DND-41 (cell line): ENCODE measurements around the gene ITGA11.

Experiments
- EZH2 ChIP-seq: IDR thresholded peaks from 3 replicates; pipeline ENCODE4 v1.6.1; 2012; ENCODE audit warnings: borderline replicate concordance, low read depth, mild to moderate bottlenecking, moderate library complexity, low read length, inconsistent platforms; ENCODE audit not compliant: severe bottlenecking
- TF ChIP-seq, protein P1 (sequence below): IDR thresholded peaks from 2 replicates; pipeline ENCODE4 v1.5.1; 2012; ENCODE audit warnings: borderline replicate concordance, low read length, moderate library complexity, mild to moderate bottlenecking; ENCODE audit not compliant: poor library complexity, severe bottlenecking; ENCODE audit errors: extremely low read depth

DNA sequence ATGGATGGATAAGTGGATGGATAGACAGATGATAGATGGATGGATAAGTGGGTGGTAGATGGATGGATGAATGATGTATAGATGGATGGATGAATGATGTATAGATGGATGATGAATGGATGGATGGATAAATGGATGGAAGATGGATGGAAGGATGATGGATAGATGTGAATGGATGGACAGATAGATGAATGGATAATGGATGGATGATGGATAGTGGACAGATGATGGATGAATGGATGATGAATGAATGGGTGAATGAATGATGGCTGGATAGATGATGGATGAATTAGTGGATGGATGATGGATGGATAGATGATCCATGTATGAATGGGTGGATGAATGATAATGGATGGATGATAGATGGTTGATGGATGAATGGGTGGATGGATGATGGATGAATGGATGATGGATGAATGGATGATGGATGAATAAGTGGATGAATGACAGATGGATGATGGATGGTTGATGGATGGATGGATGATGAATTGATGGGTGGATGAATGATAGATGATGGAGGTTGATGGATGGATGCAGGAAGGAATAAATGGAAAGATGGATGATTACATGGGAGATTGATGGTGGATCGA is 69.3 kb downstream of the ITGA11 start:
- TF ChIP-seq, protein P1, sequence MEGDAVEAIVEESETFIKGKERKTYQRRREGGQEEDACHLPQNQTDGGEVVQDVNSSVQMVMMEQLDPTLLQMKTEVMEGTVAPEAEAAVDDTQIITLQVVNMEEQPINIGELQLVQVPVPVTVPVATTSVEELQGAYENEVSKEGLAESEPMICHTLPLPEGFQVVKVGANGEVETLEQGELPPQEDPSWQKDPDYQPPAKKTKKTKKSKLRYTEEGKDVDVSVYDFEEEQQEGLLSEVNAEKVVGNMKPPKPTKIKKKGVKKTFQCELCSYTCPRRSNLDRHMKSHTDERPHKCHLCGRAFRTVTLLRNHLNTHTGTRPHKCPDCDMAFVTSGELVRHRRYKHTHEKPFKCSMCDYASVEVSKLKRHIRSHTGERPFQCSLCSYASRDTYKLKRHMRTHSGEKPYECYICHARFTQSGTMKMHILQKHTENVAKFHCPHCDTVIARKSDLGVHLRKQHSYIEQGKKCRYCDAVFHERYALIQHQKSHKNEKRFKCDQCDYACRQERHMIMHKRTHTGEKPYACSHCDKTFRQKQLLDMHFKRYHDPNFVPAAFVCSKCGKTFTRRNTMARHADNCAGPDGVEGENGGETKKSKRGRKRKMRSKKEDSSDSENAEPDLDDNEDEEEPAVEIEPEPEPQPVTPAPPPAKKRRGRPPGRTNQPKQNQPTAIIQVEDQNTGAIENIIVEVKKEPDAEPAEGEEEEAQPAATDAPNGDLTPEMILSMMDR: no peak
- TF ChIP-seq EZH2: no peak
